Stomach (tissue), 9 donors: ENCODE measurements around the gene IRGM. TPM values are rescaled to one million over a fixed set of nuclear protein-coding genes. Genes with fewer than 3 reads are reported as not detected.

Experiments used
- DNase-seq, 2 donors: peaks; one replicate each; pipeline versions ENCODE4 v3.0.0 to v3.0.0-alpha.2; 2013 to 2019
- H3K27ac ChIP-seq, 5 donors: fragments of 200-600 bp in 4 of 5; sonication (generic) in 4 of 5; one replicate each; pipeline ENCODE4 v1.5.1; 2013 to 2019; ENCODE audit warnings: mild to moderate bottlenecking in 1 of 5, moderate library complexity in 1 of 5
- H3K27me3 ChIP-seq, 3 donors: fragments of 200-600 bp; sonication (generic); one replicate each; pipeline ENCODE4 v1.5.1; 2017 to 2019; ENCODE audit warnings: mixed run types in 1 of 3
- H3K36me3 ChIP-seq, 4 donors: fragments of 200-600 bp; sonication (generic); 1 replicate in 3 of 4; 2 replicates in 1 of 4; pipeline ENCODE4 v1.5.1; 2016 to 2019
- H3K4me1 ChIP-seq, 4 donors: fragments of 200-600 bp; sonication (generic); one replicate each; pipeline ENCODE4 v1.5.1; 2016 to 2019
- H3K4me3 ChIP-seq, 4 donors: fragments of 200-600 bp; sonication (generic) in 3 of 4; one replicate each; pipeline ENCODE4 v1.5.1; 2016 to 2019; ENCODE audit warnings: mild to moderate bottlenecking in 1 of 4
- H3K9me3 ChIP-seq, 4 donors: fragments of 200-600 bp; sonication (generic); one replicate each; pipeline ENCODE4 v1.5.1; 2016 to 2019
- CTCF ChIP-seq, 7 experiments: fragments of 450-650 bp in 4 of 7; fragments of 200-600 bp in 3 of 7; sonication (generic) in 3 of 7; IDR thresholded peaks; one replicate each; pipeline ENCODE4 v1.5.1; 2016 to 2019; ENCODE audit warnings: antibody characterized with exemption in 7 of 7, control low read depth in 2 of 7, mild to moderate bottlenecking in 1 of 7
- EP300 ChIP-seq: sonication (generic); formaldehyde crosslinking; IDR thresholded peaks from one replicate; pipeline ENCODE4 v1.6.1; 2017; ENCODE audit warnings: antibody characterized with exemption
- POLR2A ChIP-seq, 4 donors: fragments of 450-650 bp; IDR thresholded peaks; one replicate each; pipeline ENCODE4 v1.6.1; 2016; ENCODE audit warnings: antibody characterized with exemption in 4 of 4, control low read depth in 2 of 4, mild to moderate bottlenecking in 1 of 4, moderate library complexity in 1 of 4
- POLR2AphosphoS5 ChIP-seq, 3 donors: sonication (generic); formaldehyde crosslinking; IDR thresholded peaks; one replicate each; pipeline ENCODE4 v1.6.1; 2016; ENCODE audit warnings: antibody characterized with exemption in 3 of 3
- WGBS, 5 donors: extraction: QIAGEN DNeasy Blood & Tissue Kit in 3 of 5; methylation state at CpG; one replicate each; pipeline versions ENCODE4 v1.1.5 to v1.1.7; 2013 to 2018; 5-methylcytosine and 5-hydroxymethylcytosine counted together
- intact Hi-C: fragments of 100-400 bp; cut with DNase I; formaldehyde crosslinking; loops from one replicate; pipeline ENCODE4 v1.15.1; 2023; ENCODE audit warnings: low total_unique reads
- polyA plus RNA-seq, 3 donors: library from polyadenylated mRNA; stranded (reverse); fragments of 200-250 nt; gene quantifications; one replicate each; pipeline ENCODE4 v1.2.3, GENCODE V29; 2013
- total RNA-seq, 5 donors: library from RNA; depleted of rRNA; stranded (reverse); fragments of >200 nt; gene quantifications; one replicate each; pipeline versions ENCODE4 v1.1.0 to v1.2.3, GENCODE V29; 2014 to 2016
- donor health status: healthy with polysubstance abuse.
- donor health status: Bipolar disorder and iron deficiency.
- donor health status: healthy.

IRGM gene
- total and polyA plus RNA-seq, 8 donors = 4.7 TPM; not detected in 7

GRCh38 chr5:150862070-150862469 is 15.7 kb downstream of the IRGM start:
- H3K27ac ChIP-seq = no peak overlapping the region
- no peaks in the 10 kb centered on the region for H3K36me3 ChIP-seq
- DNase-seq = no peak
- TF ChIP-seq POLR2A (IDR thresholded peaks at IDR 0.05) (no peak), POLR2AphosphoS5 (IDR thresholded peaks at IDR 0.05) (no peak), EP300 (no peak), CTCF (IDR thresholded peaks at IDR 0.05) (no peak)
- WGBS, 5 donors = 67 to 92% (median 87%) methylated on average over 1 of the region's 1 CpG
- no peaks in the 10 kb centered on the region for H3K4me1 ChIP-seq
- intact Hi-C loops = no loop called here
- H3K4me3 ChIP-seq = no peak overlapping the region
- H3K9me3 ChIP-seq = peaks cover 0 to 46% (median 31%) of the 10 kb centered on the region in 4 donors
- H3K27me3 ChIP-seq = no peaks in the 10 kb centered on the region

GRCh38 chr5:150879358-150879757 is 33.0 kb downstream of the IRGM start:
- no peaks in the 10 kb centered on the region for H3K4me1 ChIP-seq
- peaks cover 0 to 9% (median 0%) of the 10 kb centered on the region in 4 donors for H3K36me3 ChIP-seq
- no peak overlapping the region for H3K4me3 ChIP-seq
- H3K9me3 ChIP-seq = peaks cover 3 to 95% (median 59%) of the 10 kb centered on the region in 4 donors
- no peak for DNase-seq
- intact Hi-C loops = no loop called here
- no peak for TF ChIP-seq EP300
- no peak for TF ChIP-seq POLR2AphosphoS5 (IDR thresholded peaks at IDR 0.05)
- no peak for TF ChIP-seq CTCF (IDR thresholded peaks at IDR 0.05)
- no peak for TF ChIP-seq POLR2A (IDR thresholded peaks at IDR 0.05)
- H3K27me3 ChIP-seq = no peaks in the 10 kb centered on the region
- no peak overlapping the region for H3K27ac ChIP-seq

- 96 to 99% (median 97%) methylated on average over 8 of the region's 8 CpGs for WGBS, 5 donors
Observed at GRCh38 chr5:150895431-150896428, 49.4 kb downstream of the IRGM start.

More at GRCh38 chr5:150895431-150896428, 49.4 kb downstream of the IRGM start:
- Histone ChIP-seq H3K27ac (no peak overlapping the region), H3K4me3 (no peak overlapping the region), H3K27me3 (no peaks in the 10 kb centered on the region), H3K9me3 (peaks cover 42 to 100% (median 93%) of the 10 kb centered on the region in 4 donors), H3K4me1 (no peaks in the 10 kb centered on the region), H3K36me3 (peaks cover 9 to 55% (median 46%) of the 10 kb centered on the region in 4 donors)
- TF ChIP-seq EP300 (no peak), POLR2A (IDR thresholded peaks at IDR 0.05) (no peak), CTCF (IDR thresholded peaks at IDR 0.05) (no peak)
- no peak for DNase-seq
- intact Hi-C loops = no loop called here

Other genes with a start within 250 kb of the IRGM start
- gene SYNPO, start 205.9 kb upstream of the IRGM start, total RNA-seq = 10 to 100 TPM in 3 of 5 donors, 1 to 10 TPM in 2; 3.7 to 52.7 (median 20.1) TPM
- gene SYNPO, start 205.9 kb upstream of the IRGM start, polyA plus RNA-seq = 10 to 100 TPM; 12.6 to 42.3 (median 23.2) TPM
- gene MYOZ3, start 185.3 kb upstream of the IRGM start, total RNA-seq = under 1 TPM in 1 of 5 donors, not detected in 4; 0.55 TPM
- gene MYOZ3, start 185.3 kb upstream of the IRGM start, polyA plus RNA-seq = 1 to 10 TPM in 1 of 3 donors, under 1 TPM in 2; 0.23 to 1.8 (median 0.50) TPM
- 100 to 1,000 TPM in 1 of 5 donors, 10 to 100 TPM in 4; 22.8 to 116 (median 27.9) TPM for gene RBM22, start 145.5 kb upstream of the IRGM start, total RNA-seq
- 10 to 100 TPM; 18.9 to 28.0 (median 23.9) TPM for gene RBM22, start 145.5 kb upstream of the IRGM start, polyA plus RNA-seq
- gene DCTN4, start 87.5 kb upstream of the IRGM start, total RNA-seq = 100 to 1,000 TPM in 1 of 5 donors, 10 to 100 TPM in 4; 27.7 to 113 (median 54.7) TPM
- 10 to 100 TPM; 16.1 to 30.7 (median 18.1) TPM for gene DCTN4, start 87.5 kb upstream of the IRGM start, polyA plus RNA-seq
- 10 to 100 TPM in 4 of 5 donors, 1 to 10 TPM in 1; 9.9 to 63.8 (median 24.2) TPM for gene SMIM3, start 67.8 kb upstream of the IRGM start, total RNA-seq
- 10 to 100 TPM; 15.8 to 47.5 (median 46.9) TPM for gene SMIM3, start 67.8 kb upstream of the IRGM start, polyA plus RNA-seq
- gene ZNF300, start 58.5 kb downstream of the IRGM start, total RNA-seq = 10 to 100 TPM in 2 of 5 donors, 1 to 10 TPM in 2, under 1 TPM in 1; 0.87 to 21.1 (median 8.7) TPM
- 1 to 10 TPM; 1.4 to 9.9 (median 1.5) TPM for gene ZNF300, start 58.5 kb downstream of the IRGM start, polyA plus RNA-seq
- gene GPX3, start 174.1 kb downstream of the IRGM start, total RNA-seq = 100 to 1,000 TPM in 4 of 5 donors, 10 to 100 TPM in 1; 70.5 to 828 (median 245) TPM
- gene GPX3, start 174.1 kb downstream of the IRGM start, polyA plus RNA-seq = 100 to 1,000 TPM; 232 to 715 (median 360) TPM
- gene TNIP1, start 234.5 kb downstream of the IRGM start, total RNA-seq = 100 to 1,000 TPM in 3 of 5 donors, 10 to 100 TPM in 2; 67.4 to 136 (median 118) TPM
- 100 to 1,000 TPM in 1 of 3 donors, 10 to 100 TPM in 2; 45.1 to 122 (median 90.8) TPM for gene TNIP1, start 234.5 kb downstream of the IRGM start, polyA plus RNA-seq